Cardiac septum (tissue), 1 donor: Measurements from ENCODE around the gene CIROP. TPM values are rescaled to one million over a fixed set of nuclear protein-coding genes. Genes with fewer than 3 reads are reported as not detected.

ENCODE experiments used
- DNase-seq: peaks from one replicate; pipeline ENCODE4 v3.0.0-alpha.2; 2020; ENCODE audit warnings: low spot score
- intact Hi-C: fragments of 100-400 bp; cut with DNase I; formaldehyde crosslinking; loops from one replicate; pipeline ENCODE4 v1.14.0; 2022
- total RNA-seq: library from RNA; stranded (reverse); fragmentation: NEBNext Ultra II Directional; extraction: Animal tissue kit (Norgen Biotek cat#: 25700); gene quantifications from one replicate; pipeline ENCODE4 v1.2.1, GENCODE V29; 2021
- donor health status: DM: no; HTN: no; CAD: no.

Gene CIROP
- total RNA-seq, 1 donor from 2014 or later, result not detected

- intact Hi-C loops, result loop anchor here (5.0 kb wide), 1 partner anchor 50 kb away; no protein-coding TSS in a partner anchor
- DNase-seq, result peak; percentile 83
These were observed 47.6 kb downstream of the CIROP start, which contains the start of gene CDH24 for GRCh38 chr14:23056956-23057756. Gene CDH24, minus strand, starts transcription at chr14:23057520. Its CDS starts 1,787 bp downstream, at chr14:23055733.

GRCh38 chr14:23056145-23056955 is 48.4 kb downstream of the CIROP start:
- intact Hi-C loops, result loop anchor here (5.0 kb wide), 1 partner anchor 49 kb away; no protein-coding TSS in a partner anchor
- DNase-seq, result no peak

- no peak for DNase-seq
- intact Hi-C loops, result loop anchor here (5.0 kb wide), 1 partner anchor 48 kb away; no protein-coding TSS in a partner anchor
These were observed 49.1 kb downstream of the CIROP start for GRCh38 chr14:23055621-23056144.

GRCh38 chr14:23055147-23055550 is 49.6 kb downstream of the CIROP start:
- intact Hi-C loops, result loop anchor here (5.0 kb wide), 1 partner anchor 48 kb away; no protein-coding TSS in a partner anchor
- DNase-seq, result no peak

- intact Hi-C loops, result no loop called here
- DNase-seq, result no peak
These were observed 50.6 kb downstream of the CIROP start for GRCh38 chr14:23054000-23054811.

- intact Hi-C loops, result no loop called here
- DNase-seq, result no peak
These were observed 51.4 kb downstream of the CIROP start for GRCh38 chr14:23053426-23053825.

GRCh38 chr14:23052671-23053070 is 52.1 kb downstream of the CIROP start:
- peak; percentile 38 for DNase-seq
- intact Hi-C loops, result no loop called here

GRCh38 chr14:23052182-23052623 is 52.6 kb downstream of the CIROP start:
- peak; percentile 67 for DNase-seq
- intact Hi-C loops, result no loop called here

- no peak for DNase-seq
- intact Hi-C loops, result no loop called here
These were observed 53.4 kb downstream of the CIROP start for GRCh38 chr14:23051141-23052057.

Other genes with a start within 250 kb of the CIROP start
- gene LRP10, start 233.2 kb downstream of the CIROP start, total RNA-seq, result 71.0 TPM
- 0.19 TPM for gene REM2, start 221.8 kb downstream of the CIROP start, total RNA-seq
- 48.1 TPM for gene RBM23, start 185.8 kb downstream of the CIROP start, total RNA-seq
- gene PRMT5, start 175.6 kb downstream of the CIROP start, total RNA-seq, result 40.2 TPM
- 16.5 TPM for gene HAUS4, start 147.9 kb downstream of the CIROP start, total RNA-seq
- gene AJUBA, start 122.4 kb downstream of the CIROP start, total RNA-seq, result 14.0 TPM
- gene C14orf93, start 94.8 kb downstream of the CIROP start, total RNA-seq, result 3.7 TPM
- gene PSMB5, start 70.1 kb downstream of the CIROP start, total RNA-seq, result 120 TPM
- gene PSMB11, start 62.8 kb downstream of the CIROP start, total RNA-seq, result not detected
- 2.6 TPM for gene CDH24, start 47.5 kb downstream of the CIROP start, total RNA-seq
- 72.4 TPM for gene ACIN1, start 9.9 kb downstream of the CIROP start, total RNA-seq
- gene C14orf119, start 9.5 kb downstream of the CIROP start, total RNA-seq, result 28.9 TPM
- not detected for gene CEBPE, start 14.3 kb upstream of the CIROP start, total RNA-seq
- 4.4 TPM for gene SLC7A8, start 78.7 kb upstream of the CIROP start, total RNA-seq
- not detected for gene RNF212B, start 132.9 kb upstream of the CIROP start, total RNA-seq
- gene HOMEZ, start 181.1 kb upstream of the CIROP start, total RNA-seq, result 9.0 TPM
- 6.2 TPM for gene PPP1R3E, start 197.9 kb upstream of the CIROP start, total RNA-seq
- gene BCL2L2, start 201.8 kb upstream of the CIROP start, total RNA-seq, result 48.2 TPM
- 82.9 TPM for gene PABPN1, start 216.5 kb upstream of the CIROP start, total RNA-seq
- gene SLC22A17, start 247.9 kb upstream of the CIROP start, total RNA-seq, result 10.6 TPM